NB4 (cell line): ENCODE data around the gene RAB33B.

ENCODE experiments used
- DNase-seq: peaks from one replicate; pipeline ENCODE4 v3.0.0; 2010; ENCODE audit warnings: low read depth
- H3K4me3 ChIP-seq: one replicate; pipeline ENCODE4 v1.5.1; 2011; ENCODE audit warnings: mild to moderate bottlenecking, low read depth, low read length, moderate library complexity
- MYC ChIP-seq: IDR thresholded peaks from 2 replicates; pipeline ENCODE4 v1.6.1; 2011; ENCODE audit warnings: low read depth, low read length
- POLR2A ChIP-seq: IDR thresholded peaks from 2 replicates; pipeline ENCODE4 v1.6.1; 2011; ENCODE audit warnings: mild to moderate bottlenecking; ENCODE audit not compliant: insufficient read length; ENCODE audit errors: extremely low read depth
- TF ChIP-seq, protein P1 (sequence below): IDR thresholded peaks from 2 replicates; pipeline ENCODE4 v1.6.1; 2011; ENCODE audit warnings: low read depth, low read length
- TF ChIP-seq, protein P2 (sequence below): IDR thresholded peaks from one replicate; pipeline ENCODE4 v1.5.1; 2012; ENCODE audit warnings: low read depth, low read length

The RAB33B gene

DNA sequence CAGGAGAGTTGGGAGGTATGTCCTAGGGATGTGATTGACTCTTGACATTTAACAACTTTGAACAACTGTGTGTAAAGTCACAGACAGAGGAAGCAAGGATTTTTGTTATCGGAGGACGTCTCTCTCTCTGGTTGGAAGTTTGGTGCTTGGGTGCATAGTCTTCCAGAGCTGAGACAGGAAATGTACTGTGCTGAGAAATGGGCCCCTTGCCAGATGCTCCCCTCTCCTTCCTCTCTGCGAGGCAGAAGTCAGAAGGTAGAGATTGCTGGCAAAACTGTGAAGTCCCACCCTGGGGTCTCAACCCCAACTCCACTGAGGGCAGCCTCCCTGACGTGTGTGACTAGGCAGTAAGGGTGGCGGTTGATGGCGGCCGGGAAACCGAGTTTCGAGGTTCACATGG is 52.9 kb downstream of the RAB33B start:
- H3K4me3 ChIP-seq: no peak overlapping the region
- no peak for DNase-seq
- TF ChIP-seq, protein P1, sequence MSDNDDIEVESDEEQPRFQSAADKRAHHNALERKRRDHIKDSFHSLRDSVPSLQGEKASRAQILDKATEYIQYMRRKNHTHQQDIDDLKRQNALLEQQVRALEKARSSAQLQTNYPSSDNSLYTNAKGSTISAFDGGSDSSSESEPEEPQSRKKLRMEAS: no peak
- TF ChIP-seq POLR2A: no peak
- no peak for TF ChIP-seq MYC
- TF ChIP-seq, protein P2, sequence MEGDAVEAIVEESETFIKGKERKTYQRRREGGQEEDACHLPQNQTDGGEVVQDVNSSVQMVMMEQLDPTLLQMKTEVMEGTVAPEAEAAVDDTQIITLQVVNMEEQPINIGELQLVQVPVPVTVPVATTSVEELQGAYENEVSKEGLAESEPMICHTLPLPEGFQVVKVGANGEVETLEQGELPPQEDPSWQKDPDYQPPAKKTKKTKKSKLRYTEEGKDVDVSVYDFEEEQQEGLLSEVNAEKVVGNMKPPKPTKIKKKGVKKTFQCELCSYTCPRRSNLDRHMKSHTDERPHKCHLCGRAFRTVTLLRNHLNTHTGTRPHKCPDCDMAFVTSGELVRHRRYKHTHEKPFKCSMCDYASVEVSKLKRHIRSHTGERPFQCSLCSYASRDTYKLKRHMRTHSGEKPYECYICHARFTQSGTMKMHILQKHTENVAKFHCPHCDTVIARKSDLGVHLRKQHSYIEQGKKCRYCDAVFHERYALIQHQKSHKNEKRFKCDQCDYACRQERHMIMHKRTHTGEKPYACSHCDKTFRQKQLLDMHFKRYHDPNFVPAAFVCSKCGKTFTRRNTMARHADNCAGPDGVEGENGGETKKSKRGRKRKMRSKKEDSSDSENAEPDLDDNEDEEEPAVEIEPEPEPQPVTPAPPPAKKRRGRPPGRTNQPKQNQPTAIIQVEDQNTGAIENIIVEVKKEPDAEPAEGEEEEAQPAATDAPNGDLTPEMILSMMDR: no peak

DNA sequence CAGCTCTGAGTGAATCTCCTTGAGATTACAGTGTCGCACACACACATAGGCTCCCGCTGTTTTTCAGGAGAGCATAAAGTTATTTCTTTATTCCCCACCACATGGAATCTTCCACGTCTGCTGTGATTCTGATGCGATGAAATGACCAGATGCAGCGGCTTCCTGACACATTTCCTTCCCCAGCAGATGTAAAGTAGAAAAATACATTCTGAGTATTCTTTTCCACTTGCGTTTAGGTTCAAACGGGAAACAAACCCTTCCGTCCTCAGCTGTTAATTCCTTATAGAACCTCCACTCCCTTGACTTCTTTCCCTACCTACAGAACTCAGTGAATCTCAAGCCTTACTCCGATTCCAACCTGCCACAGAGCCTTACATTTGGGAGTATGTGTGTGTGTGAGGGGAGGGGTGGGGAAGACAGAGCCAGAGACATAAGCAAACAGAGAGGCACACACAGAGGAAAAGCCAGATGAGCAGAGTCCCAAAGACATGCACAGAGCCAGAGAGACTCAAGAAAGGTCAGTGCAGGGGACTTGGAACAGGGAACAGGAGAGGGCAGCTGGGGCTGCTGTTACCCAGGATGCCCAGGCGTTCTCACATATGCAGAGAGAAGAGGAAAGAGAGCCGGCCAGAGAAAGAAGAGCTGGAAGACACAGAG is 54.8 kb downstream of the RAB33B start:
- H3K4me3 ChIP-seq: no peak overlapping the region
- TF ChIP-seq, protein P1: no peak
- TF ChIP-seq MYC (no peak), POLR2A (no peak)
- TF ChIP-seq, protein P2: no peak
- DNase-seq: no peak

DNA sequence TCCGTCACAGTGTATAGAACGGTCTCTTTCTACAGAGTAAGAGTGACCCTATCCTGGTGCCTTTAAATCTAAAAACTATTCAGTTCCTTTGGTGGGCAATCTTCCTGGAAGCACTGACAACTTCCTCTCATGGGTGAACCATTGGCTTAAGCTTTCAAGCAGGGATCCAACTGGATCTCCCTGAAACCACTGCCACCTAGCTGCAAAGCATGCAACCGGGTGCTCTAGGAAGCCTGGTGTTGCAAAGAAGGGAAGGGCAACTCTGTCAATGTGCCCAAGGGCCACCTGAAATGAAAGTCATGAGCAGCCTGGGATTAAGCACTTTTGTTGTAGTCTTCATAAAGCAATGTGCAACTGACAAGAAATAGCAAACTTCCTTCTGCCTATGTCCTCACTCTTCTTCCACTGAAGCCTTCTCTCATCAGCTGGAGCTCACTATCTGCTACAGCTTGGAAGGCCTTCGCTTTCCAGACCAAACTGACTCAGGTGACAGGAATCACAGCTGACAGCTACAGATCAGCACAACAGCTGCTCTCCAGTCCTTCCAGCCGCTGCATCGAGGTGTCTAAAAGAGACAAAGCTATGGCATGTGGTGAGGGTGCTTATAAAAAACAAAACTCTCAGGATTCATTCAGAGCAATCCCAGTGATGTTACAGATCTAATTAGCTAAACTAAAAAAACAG is 55.9 kb downstream of the RAB33B start:
- DNase-seq: peak; percentile 38
- no peak overlapping the region for H3K4me3 ChIP-seq
- TF ChIP-seq, protein P1: no peak
- TF ChIP-seq, protein P2: peak; percentile 39

DNA sequence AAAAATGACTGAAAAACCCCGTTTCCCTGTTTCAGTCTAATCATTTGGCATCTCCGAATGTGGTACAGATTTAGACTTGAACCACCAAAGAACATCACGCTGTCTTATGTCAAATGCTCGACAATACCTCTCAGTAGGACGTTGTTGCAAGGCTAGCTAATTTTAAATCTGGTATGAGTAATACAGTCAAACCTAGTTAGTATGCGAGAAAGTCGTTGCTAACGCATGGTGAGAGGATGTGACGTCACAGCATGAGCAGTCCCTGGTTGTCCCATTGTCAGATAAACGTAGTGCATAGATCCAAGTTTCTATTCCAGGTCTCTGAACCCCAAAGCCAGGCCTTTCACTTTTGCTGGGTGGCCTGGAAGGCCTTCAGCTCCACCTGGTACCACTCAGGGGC is 57.4 kb downstream of the RAB33B start:
- TF ChIP-seq, protein P2: no peak
- TF ChIP-seq POLR2A: no peak
- peak; percentile 16 for DNase-seq
- no peak overlapping the region for H3K4me3 ChIP-seq

DNA sequence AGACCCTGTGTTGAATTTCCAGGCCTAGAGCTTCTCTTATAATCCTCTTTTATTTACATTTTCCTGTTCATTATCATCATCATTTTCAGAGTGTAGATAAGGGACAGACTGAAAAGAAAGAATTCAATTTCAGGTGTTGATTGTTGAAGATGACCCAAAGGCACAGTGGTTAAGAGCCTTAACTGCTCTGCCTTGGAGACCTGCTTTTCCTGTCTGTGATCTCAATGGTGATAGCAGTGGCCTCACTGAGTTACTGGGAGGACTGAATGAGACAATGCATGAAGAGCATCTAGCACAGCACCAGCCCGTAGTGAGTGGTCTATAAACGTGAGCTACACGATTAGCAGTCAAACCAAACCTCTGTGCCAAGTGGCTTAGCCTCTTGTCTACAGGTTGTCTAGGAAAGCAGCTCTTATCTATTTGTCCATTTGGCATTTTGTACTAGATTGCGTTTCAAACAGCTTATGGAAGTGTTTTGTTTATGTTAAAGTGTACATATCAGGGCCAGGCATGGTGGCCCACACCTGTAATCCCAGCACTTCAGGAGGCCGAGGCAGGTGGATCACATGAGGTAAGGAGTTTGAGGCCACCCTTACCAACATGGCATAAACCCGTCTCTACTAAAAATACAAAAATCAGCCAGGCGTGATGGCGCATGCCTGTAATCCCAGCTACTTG is 60.6 kb downstream of the RAB33B start:
- no peak for TF ChIP-seq POLR2A
- no peak for TF ChIP-seq MYC
- TF ChIP-seq, protein P1: no peak
- TF ChIP-seq, protein P2: no peak
- no peak overlapping the region for H3K4me3 ChIP-seq
- DNase-seq: no peak
